H1 (cell line): ENCODE data around the gene TEKT4. TPM values are rescaled to one million over a fixed set of nuclear protein-coding genes. Genes with fewer than 3 reads are reported as not detected.

Experiments used
- CHD7 ChIP-seq: fragments of 300-600 bp; sonication (generic); IDR thresholded peaks from 2 replicates; pipeline ENCODE4 v1.7.1; 2012; ENCODE audit warnings: low read length, moderate library complexity, mild to moderate bottlenecking, inconsistent platforms; ENCODE audit not compliant: insufficient replicate concordance
- KDM1A ChIP-seq: fragments of 200-600, 300-600 bp; sonication (generic); IDR thresholded peaks from 2 replicates; pipeline ENCODE4 v1.7.1; 2016; ENCODE audit warnings: mild to moderate bottlenecking, low read length, borderline replicate concordance
- MAFK ChIP-seq: IDR thresholded peaks from 2 replicates; pipeline ENCODE4 v1.6.1; 2012; ENCODE audit warnings: low read depth, mild to moderate bottlenecking, improper control_type of control experiment, low read length
- NRF1 ChIP-seq: IDR thresholded peaks from 2 replicates; pipeline ENCODE4 v1.6.1; 2011; ENCODE audit warnings: mild to moderate bottlenecking, low read depth, low read length, improper control_type of control experiment
- RXRA ChIP-seq: IDR thresholded peaks from 2 replicates; pipeline ENCODE4 v1.6.1; 2011; ENCODE audit warnings: low read depth, mild to moderate bottlenecking, low read length, moderate library complexity; ENCODE audit not compliant: insufficient read depth
- TBP ChIP-seq: IDR thresholded peaks from 2 replicates; pipeline ENCODE4 v1.6.1; 2011; ENCODE audit warnings: low read depth, low read length, improper control_type of control experiment
- polyA plus RNA-seq, 7 experiments: library from polyadenylated mRNA; depleted of rRNA in 3 of 7; stranded (reverse) in 5 of 7; unstranded in 2 of 7; fragments of >200 nt in 5 of 7; fragments of 200-250 nt in 2 of 7; gene quantifications; 1 replicate in 5 of 7; 2 replicates in 1 of 7; 4 replicates in 1 of 7; pipeline versions ENCODE4 v1.2.1 to v1.2.3, GENCODE V29; 2011 to 2013; ENCODE audit warnings: missing spikeins in 2 of 7, mixed read lengths in 2 of 7
- total RNA-seq: library from RNA; stranded (reverse); fragmentation: NEBNext Ultra II Directional; extraction: Animal tissue kit (Norgen Biotek cat#: 25700); gene quantifications from 2 replicates; pipeline ENCODE4 v1.2.1, GENCODE V29; 2021

Gene TEKT4
- total and polyA plus RNA-seq, 2 of the 8 experiments (the other 6 are each of a cell fraction or from before 2014, with no cell fraction given), result not detected

- TF ChIP-seq KDM1A (no peak), MAFK (no peak), RXRA (no peak), NRF1 (no peak), TBP (no peak), CHD7 (no peak)
Measured at GRCh38 chr2:94872088-94872618, 923 bp downstream of the TEKT4 start (continued).
